GM18511 (cell line): ENCODE measurements around the gene SDC1.

Source experiments
- ATAC-seq: cut with Tn5 transposase; IDR thresholded peaks from one replicate; pipeline ENCODE4 v1.9.1; 2021; ENCODE audit warnings: mild to moderate bottlenecking, moderate library complexity; ENCODE audit not compliant: unreplicated experiment

SDC1 gene

DNA sequence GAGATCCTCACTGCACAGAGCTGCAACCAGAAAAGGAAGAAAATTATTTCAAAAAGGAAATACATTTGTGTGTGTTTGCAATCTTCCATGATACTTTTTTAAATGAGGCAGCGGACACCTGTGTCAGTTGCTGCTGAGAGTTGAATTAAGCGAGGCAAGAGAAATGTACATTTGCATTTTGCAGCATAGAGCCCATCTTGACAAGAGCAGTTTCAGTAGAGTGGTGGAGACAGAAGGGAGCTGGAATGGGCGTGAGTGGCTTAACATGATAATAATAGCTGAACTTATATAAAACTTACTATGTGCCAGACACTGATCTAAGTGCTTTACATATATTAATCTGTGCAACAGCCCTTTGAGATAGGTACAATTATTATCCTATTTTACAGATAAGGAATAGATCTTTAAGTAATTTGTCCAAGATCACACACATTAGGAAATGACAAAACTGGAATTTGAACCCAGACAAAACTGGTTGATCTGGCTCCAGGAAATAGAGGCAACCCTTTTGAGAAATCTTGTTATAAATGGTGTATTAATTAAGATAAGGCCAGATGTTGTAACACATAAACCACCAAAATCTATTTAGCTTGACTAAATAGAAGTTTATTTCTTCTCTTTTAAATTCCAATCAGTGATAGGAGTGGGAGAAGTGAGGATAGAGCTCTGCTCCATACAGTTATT is 68.7 kb downstream of the SDC1 start:
- ATAC-seq, result no peak

DNA sequence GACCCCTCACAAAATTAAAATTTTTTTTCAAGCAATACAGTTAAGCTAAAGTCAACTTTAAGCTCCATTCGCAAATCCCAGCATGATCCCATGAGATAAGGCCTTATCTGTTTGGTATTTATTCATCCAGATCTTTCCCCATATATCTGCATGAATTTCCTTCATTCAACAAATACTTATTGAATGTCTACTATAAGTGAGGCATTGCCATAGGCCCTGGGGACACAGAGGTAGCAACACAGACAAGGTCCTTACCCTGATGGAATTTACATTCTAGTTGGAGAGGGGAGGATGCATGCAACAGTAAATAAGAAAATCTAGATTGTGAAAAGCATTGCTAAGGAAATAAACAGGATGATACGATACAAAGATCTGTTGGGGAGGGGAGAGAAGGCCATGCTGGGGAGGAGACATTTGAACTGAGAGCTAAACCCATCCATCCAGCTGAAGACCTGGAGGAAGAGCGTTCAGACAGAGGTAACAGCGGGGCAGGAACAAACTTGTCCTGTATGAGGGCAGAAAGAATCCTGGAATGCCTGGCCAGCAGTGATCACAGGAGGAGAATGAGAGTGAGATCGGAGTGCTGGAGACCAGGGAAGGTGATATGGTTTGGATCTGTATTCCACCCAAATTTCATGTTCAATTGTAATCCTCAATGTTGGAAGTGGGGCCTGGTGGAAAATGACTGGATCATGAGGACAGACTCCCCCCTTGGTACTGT is 71.6 kb downstream of the SDC1 start:
- ATAC-seq, result no peak

DNA sequence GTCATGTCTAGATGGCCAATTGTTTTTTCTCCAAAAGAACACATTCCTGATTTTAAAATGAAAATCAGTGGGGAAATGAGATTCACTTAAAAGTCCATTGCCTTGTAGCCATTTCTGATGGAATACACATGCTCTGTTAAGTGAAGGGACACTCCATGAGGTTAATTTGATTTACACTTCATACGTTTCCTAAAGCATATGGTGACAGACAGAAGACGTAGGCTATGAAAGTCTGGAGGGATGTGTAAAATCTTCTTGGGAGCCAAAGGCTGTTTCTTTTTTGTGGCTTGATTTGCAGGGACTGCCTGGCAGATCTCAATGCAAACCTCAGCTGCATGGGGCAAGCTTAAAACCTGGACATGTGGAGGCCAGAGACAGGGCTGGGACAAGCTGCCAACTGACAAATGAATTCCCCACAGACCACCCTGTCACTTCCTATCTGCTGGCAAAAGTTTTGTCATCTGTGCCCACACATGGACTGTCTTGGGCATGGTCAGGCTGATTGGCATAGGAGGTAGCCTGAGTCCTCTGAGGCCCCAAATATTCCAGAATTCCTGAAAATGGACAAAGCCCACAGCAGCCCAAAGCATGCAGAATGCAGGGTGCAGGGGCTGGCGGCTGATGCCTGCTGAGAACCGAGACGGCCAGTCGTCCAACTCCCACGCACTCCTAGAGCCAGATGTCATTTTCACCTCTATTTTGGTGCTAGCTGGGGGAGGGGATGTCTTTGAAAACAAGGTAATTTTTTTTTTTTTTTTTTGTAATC is 73.9 kb downstream of the SDC1 start:
- ATAC-seq, result peak; percentile 79
